GM21526 (cell line): Measurements from ENCODE around the gene HCRT.
"Not testable (repeated sequence)": the region's sequence is repeated elsewhere in the genome, so short reads cannot be mapped to it uniquely, and the experiment has no call there.

Experiments
- ATAC-seq: cut with Tn5 transposase; IDR thresholded peaks from one replicate; pipeline ENCODE4 v1.9.1; 2021; ENCODE audit warnings: moderate library complexity; ENCODE audit not compliant: unreplicated experiment, low FRiP score

The HCRT gene

DNA sequence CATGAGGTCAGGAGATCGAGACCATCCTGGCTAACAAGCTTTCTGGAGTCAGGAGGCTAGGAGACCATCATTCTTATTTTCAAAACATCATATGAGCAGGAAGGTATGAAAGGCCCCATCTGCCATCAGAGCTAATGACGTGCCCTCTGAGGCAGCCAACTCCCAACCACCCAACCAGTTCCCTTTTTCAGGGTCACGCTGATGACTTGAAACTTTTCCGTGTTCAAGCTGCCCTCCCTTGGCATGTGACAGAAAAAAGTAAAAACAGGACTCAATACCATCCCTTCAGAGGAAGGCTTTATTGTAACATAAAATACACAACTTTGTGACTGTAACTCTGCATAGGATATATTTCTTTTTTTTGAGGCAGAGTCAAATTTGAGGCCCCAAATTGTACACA is 13.6 kb upstream of the HCRT start:
- no peak for ATAC-seq

DNA sequence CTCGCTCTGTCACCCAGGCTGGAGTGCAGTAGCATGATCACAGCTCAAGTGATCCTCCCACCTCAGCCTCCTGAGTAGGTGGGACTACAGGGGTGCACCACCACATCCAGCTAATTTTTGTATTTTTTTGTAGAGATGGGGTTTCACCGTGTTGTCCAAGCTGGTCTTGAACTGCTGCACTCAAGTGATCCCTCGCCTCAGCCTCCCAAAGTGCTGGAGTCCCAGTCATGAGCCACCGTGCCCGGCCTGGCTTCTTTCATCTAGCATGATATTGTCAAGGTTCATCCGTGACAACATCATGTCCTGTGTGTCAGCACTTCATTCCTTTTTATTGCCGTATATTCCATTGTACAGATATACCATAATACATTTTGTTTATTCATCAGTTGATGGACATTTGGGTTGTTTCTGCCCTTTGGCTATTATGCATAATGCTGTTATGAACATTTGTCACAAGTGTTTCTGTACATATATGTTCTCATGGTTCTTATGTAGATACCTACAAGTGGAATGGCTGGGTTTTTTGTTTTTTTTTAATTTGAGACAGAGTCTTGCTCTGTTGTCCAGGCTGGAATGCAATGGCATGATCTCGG is 12.4 kb upstream of the HCRT start:
- no peak for ATAC-seq

DNA sequence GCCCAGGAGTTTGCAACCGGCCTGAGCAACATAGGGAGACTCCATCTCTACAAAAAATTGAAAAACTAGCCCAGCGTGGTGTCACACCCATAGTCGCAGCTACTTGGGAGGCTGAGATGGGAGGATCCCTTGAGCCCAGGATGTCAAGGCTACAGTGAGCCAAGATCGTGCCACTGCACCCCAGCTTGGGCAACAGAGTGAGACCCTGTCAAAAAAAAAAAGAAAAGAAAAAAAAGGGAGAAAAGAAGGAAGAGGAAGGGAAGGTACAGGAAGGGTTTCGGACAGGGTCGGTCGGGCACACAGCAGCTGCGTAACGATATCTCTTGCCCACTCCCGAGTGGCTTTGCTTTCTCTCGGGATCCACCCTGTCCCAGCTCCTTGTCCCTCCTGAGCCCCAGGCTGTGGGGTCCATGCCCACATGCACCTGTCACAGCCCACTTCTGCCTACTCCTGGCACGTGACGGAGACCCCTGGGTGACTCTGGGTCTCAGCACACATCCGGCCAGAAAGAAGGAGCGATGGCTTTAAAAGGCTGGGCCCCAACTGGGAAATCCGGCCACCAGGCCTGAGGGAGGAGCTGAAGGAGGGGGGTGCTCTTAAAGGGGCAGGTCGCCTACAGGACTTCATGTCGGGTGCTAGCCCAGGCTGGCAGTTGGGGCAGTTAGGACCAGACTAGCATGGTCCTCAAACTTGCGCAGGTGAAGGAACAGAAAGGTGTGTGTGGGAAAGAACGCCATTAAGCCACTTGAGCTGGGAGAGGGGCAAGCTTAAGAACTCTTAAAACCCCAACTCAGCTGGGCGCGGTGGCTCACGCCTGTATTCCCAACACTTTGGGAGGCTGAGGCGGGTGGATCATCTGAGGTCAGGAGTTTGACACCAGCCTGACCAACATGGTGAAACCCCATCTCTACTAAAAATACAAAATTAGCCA is 9.0 kb upstream of the HCRT start, which contains the start of gene GHDC:
Gene GHDC (minus strand): TSS at position 526 of the 931 bp plus-strand sequence. CDS start 913 bp downstream, outside the sequence.
- peak; percentile 67 for ATAC-seq

DNA sequence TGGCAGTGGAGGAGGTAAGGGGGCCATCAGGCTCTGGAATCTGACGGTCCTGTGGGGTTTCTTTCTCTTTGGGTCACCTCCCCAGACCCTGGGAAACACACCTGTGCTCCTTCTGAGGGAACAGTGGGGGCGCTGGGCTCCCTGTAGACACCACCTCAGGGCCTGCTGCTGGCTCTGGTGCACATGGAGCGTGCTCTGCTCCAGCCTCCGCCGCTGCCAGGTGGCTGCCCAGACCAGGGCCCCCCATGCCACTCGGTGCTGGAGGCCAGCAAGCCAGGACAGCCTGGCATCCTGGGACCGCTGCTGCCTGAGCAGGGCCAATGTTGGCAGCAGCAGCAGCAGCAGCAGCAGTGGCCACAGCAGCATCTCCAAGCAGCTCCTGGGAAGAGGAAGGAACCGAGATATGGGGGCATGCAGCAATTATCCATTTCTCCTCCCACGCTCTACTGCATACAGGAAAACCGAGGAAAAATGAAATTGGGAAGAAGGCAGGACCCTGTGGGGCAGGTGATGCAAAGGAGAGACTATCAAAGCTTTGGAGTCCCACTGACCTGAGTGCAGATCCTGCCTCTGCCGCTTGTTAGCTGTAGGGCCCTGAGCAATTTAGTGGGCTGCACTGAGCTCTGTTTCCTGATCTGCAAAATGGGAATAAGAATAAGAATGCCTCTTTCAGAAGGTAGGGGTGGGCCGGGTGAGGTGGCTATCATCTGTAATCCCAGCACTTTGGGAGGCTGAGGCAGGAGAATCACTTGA is 8.1 kb upstream of the HCRT start:
- ATAC-seq = no peak

DNA sequence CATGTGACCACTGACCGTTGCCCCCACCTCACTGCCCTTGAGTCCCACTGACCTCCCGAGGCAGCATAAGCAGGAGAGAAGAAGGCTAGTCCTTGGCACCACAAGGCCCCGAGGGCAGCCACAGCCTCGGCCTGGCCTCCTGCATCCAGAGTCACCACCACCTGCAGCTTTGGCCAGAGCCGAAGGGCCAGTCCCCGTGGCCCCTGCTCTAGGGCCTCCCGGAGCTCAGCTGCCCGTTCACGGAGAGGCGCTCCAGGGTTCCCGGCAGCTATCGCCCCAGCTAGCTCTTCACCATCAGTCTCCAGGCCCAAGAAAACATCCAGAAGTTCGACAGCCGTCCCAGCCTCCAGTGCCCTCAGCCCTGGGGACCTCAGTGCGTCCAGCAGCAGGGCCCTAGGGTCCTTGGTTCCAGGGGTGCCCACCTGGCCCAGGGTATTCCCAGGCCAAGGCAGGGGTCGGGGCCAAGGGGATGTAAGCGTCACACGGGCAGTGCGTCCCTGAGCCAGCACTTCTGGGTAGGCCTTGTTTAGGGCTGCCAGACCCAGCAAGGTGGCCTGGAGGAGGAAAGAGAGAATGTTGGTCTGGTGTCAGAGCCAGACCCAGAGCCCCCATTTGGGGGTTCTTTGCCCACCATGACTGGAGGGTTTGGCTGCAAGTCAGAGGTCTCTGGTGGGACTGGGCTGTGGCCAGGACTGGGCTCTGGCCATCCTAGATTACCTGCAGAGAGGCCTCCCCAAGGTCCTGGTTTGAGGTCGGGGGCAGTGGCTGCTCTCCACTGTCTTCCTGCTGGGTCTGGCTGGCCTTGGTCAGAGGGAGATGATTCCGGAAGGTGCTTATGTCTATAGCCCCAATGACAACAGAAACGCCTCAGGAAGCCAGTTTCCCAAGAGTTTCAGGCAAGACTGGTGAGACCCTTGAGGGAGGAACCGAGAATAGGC is 7.2 kb upstream of the HCRT start:
- ATAC-seq = no peak

DNA sequence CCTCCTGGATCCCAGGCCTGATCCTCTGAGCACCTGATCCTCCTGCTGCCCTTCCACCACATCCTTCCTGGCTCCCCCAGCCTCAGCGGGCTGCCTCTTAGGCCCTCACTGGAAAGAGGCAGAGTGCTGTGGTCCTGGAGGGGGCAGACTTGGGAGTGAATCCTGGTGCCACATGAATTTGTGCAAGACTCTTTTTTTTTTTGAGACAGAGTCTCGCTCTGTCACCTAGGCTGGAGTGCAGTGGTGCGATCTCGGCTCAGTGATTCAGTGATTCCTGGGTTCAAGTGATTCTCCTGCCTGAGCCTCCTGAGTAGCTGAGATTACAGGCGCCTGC is 6.0 kb upstream of the HCRT start:
- no peak for ATAC-seq

DNA sequence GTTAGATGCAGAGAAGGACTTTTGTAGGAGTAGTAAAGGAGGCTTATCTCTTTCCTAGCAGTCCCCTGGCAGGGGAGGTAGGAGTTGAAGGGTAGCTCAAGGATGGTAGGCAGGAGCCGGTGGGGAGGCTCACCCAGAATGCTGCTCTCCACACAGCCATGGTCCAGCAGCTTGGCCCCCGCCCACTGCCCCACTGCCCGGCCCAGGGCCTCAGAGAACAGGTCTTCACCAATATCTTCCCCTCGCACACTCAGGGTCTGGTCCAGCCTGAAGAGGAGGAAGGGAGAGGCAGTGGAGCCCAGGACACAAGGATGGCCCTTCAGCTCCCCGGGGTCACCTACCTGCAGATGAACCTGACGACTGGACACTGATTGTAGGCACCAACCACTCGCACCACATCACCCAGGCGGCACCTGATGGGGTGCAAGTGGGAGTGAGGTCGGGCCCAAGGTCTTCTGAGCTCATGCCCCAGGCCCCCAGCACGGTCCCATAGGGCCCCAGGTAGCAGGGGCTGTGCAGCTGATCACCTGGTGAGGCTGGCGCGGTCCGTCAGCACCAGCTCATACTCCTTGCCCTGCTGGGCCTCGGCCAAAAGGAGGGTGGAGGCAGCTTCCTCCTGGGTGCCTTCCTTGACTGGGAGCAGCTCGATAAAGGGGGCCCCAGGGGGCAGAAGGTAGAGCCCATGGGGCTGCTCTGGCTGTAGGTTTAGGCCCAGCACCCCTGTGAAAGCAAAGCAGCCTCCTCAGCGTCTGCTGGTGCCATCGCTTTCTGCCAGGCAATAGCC is 5.4 kb upstream of the HCRT start:
- no peak for ATAC-seq

DNA sequence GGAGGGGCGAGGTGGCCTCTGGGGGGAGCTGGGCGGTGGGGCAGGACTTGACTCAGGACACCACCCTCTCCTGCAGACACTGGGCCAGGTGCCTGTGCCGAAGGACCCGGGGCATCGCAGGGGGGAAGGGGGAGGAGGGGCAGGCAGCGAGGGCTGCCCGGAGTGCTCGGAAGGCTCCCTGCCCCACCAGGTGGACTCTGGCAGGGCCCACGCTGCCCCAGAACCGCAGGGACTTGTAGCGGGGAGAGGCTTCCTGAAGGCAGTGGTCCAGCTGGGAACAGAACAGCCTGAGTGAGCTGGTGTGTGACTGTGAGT is 4.4 kb upstream of the HCRT start:
- ATAC-seq = no peak

DNA sequence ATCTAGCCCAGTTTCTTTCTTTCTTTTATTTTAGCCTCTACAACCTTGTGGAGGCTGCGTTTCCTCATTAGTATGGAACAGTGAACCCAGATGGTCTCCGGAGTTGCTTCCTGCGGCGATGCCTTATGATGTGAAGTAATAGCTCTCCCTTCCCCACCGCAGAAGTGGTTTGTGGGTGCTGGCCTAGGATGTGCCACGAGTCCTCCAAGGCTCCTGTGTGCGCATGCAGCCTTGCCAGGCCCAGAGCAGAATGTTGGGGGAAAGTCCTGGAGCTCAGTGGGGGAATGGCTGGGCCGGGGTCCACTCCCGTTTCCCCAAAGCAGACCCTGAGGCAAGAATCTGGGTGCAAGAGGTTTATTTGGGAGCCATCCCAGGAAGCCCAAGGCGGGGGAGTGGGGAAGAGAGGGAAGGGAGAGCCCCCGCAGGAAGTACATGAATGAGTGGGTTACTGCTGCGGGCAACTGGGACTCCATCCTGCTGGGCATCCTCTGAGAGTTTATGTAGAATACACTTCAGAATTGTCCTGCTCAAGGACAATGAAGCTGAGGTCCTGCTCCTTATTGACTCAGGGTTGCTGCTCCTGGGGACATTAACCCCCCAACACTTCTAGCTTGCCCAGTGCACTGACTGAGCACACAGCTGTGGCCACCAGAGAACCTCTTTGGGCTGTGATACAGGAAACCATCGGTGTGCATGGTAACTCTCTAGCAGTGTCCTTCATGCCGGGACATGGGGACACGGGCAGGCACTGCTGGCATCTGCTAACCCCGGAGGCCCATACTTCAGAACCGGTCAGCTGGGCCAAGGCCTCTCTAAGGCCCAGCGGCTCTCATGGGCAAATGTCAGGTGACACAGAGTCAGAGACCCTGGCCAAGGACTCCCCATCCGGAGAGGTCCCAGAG is 3.7 kb upstream of the HCRT start:
- no peak for ATAC-seq

DNA sequence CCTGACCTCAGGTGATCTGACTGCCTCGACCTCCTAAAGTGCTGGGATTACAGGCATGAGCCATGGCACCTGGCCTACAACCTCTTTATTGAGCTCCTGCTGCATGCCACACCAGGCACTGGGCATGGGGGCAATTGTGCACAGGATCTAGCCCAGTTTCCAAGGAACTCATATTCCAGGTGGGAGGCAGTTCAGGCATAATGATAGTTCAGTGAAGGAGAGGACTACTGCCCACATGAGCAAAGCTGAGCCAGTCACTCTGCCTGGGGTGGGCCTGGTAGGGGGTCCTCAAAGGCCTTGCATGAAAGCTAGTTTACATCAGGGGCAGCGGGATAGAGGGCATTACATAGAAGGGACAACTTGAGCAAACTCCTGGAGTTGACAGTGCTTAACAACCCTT is 2.6 kb upstream of the HCRT start:
- no peak for ATAC-seq

DNA sequence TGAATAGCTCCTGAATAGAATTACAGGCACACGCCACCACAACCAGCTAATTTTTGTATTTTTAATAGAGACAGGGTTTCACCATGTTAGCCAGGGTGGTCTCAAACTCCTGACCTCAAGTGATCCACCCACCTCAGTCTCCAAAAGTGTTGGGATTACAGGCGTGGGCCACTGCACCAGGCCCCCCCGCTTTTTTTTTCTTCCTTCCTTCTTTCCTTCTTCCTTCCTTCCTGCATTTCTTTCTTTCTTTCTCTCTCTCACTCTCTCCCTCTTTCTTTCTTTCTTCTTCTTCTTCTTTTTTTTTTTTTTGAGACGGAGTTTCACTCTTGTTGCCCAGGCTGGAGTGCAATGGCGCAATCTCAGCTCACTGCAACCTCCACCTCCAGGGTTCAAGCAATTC is 939 bp upstream of the HCRT start:
- ATAC-seq = not testable (repeated sequence)

DNA sequence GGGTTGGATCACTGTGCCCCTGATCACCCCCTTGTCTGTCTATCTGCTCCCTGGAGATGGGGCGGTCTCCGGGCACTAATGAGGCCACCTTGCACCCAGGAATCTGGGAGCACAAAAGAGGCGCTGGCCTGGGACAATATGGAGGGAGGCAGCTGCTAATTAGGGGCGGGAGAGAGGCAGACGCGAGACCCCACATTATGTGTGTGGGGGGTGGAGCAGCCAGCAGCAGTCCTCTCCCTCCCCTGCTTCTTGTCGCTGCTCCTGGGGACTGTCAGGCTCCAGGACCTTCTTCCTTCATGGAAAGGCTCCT is 324 bp upstream of the HCRT start:
- no peak for ATAC-seq

DNA sequence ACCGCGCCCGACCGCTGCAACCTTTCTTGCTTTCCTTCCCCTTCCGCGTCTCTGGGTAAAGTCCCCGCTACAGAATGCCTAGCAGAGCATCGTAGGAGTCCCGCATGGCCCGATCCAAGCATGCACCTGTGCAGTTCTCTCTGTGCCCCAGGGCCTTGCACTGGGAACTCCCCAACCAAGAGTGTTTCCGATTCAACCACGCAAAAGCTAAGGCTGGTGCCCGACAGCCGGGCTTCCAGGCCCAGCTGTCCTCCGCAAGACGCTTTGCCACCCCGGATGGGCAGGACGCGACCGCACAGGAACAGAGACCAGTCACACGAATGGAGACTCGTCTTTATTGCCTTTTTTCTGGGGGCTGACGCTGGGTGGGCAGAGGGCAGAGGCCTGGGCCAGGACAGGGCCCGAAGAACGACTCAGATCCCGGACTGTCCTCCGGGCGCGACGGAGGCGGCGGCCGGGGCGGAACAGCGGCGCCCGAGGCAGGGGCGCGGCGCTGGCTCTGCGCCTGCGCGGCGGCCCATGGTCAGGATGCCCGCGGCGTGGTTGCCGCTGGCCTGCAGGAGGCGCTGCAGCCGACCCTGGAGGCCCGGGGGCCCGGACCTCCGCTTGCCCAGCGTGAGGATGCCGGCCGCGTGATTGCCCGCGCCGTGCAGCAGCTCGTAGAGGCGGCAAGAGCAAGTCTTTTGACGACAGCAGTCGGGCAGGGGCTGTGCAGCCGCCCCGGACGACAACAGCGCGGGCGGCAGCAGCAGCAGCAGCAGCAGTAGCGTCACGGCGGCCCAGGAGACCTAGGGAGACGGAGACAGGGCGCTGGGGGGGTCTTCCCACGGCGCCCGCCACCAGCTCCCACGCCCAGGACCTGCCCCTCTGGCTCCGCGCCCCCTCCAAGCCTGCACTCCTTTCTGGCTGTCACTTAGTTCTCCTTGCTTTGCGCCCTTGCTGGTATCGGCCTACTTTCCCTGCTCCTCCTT is 1.2 kb downstream of the HCRT start:
- ATAC-seq = peak; percentile 50

DNA sequence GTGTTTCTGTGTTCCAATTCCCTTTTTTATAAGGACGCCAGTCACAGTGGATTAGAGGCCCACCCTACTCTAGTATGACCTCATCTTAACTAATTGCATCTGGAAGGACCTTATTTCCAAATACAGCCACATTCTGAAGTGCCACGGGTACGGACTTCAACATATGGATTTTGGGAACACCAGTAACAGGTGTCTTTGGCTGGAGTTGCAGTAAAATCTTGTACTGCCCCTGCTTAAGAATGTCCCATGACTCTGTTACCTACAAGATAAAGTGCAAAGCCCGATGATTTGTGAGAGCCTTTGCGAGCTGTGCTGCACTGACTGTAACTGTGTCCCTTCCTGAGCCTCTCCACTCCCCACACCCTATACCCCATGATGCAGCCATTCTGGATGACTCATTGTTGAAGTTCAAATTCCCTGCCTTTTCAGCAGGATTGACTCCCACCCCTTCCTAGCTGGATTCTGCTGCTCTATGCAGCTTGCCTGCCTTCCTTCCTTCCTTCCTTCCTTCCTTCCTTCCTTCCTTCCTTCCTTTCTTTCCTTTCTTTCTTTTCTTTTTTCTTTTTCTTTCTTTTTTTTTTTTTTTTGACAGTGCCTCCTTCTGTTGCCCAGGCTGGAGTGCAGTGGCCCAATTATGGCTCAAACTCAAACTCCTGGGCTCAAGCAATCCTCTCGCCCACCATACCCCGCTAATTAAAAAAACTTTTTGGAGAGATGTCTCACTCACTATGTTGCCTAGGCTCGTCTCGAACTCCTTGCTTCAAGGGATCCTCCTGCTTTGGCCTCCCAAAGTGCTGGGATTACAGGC is 2.1 kb downstream of the HCRT start:
- ATAC-seq = no peak

DNA sequence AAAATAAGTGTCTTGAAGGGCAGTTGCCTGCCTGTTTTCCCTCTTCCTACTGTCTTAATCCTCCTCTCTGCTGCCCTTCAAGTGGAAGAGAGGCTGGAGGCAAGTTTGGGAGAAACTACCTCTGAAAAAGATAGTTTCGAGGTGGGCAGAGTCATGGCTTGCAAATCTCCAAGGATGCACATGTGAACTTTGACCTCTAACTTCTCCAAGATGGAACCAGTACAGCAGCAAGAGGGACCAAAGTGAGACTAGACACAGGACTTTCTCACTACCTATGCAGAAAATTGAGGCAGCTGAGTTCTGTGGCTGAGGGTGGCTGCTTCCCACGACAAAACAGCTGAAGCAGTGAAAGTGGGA is 3.4 kb downstream of the HCRT start:
- no peak for ATAC-seq

DNA sequence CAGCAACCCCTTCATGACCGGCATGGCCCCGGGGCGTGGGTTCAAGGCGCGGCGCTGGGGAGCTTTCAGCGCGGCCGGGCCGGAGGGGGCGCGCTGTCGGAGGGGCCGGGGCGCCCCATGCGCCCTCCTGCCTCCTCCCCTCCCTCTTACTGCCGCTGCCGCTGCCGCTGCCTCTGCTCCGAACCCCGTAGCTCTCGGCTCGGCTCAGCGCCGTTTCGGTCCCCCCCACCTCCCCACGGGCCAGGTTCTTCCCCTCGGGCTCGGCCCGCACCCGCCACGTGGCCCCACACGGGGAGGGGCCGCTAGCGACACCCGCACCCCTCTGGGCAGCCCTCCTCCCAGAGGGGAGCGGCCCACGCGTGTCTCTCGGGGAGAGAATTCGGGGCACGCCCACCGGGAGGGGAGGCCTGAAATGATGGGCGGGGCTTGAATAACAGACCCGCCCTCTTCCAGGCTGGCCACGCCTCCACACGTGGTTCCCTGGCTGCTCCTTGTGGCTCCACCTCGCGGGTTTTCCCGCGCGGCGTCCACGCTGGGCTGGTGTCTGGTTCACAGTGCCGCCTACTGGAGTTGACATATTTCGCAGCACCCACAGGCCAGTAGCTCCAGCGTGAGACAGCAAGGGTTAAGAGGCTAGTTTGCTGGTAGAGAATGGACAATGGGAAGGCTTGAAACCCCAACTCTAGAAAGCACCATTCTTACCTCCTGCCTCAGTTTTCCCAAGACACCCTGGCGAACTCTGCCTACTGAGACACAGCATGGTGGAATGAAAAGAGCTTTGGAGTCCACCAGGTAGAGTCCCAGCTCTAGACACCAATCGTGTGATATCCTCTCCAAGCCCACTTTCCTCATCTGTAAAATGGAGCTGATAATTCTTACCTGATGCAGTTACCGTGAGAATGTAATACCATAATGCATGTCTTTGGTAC is 4.1 kb downstream of the HCRT start, which contains the start of gene KCNH4:
Gene KCNH4 (minus strand): TSS at position 221 of the 929 bp plus-strand sequence. CDS start 197 bp downstream, at position 24.
- peak; percentile 36 for ATAC-seq
